ENCODE results near the gene MFSD11. TPM values are rescaled to one million over a fixed set of nuclear protein-coding genes. Genes with fewer than 3 reads are reported as not detected.
"Not testable (repeated sequence)": the region's sequence is repeated elsewhere in the genome, so short reads cannot be mapped to it uniquely, and the experiment has no call there.

Gene MFSD11
- total RNA-seq, 1 donor from 2014 or later, result 31.1 TPM

- H3K4me1 Mint-ChIP-seq (ENCODE audit: low read depth), result no peaks in the 10 kb centered on the region
- TF ChIP-seq CTCF (IDR thresholded peaks at IDR 0.05), result no peak
- no peak overlapping the region for H3K27ac Mint-ChIP-seq (ENCODE audit: unreplicated experiment)
- no peak for DNase-seq (ENCODE audit: low spot score)
- H3K27me3 Mint-ChIP-seq (ENCODE audit: low read depth), result no peaks in the 10 kb centered on the region
- peaks cover 2% of the 10 kb centered on the region for H3K36me3 Mint-ChIP-seq (ENCODE audit: low read depth)
- no peaks in the 10 kb centered on the region for H3K9me3 Mint-ChIP-seq (ENCODE audit: low read depth)
- no peak overlapping the region for H3K4me3 Mint-ChIP-seq (ENCODE audit: unreplicated experiment)
These were observed 59.4 kb downstream of the MFSD11 start for GRCh38 chr17:76797241-76797840.

- TF ChIP-seq CTCF (IDR thresholded peaks at IDR 0.05), result no peak
- H3K4me1 Mint-ChIP-seq (ENCODE audit: low read depth), result no peaks in the 10 kb centered on the region
- no peaks in the 10 kb centered on the region for H3K36me3 Mint-ChIP-seq (ENCODE audit: low read depth)
- H3K9me3 Mint-ChIP-seq (ENCODE audit: low read depth), result peaks cover 2% of the 10 kb centered on the region
- no peak overlapping the region for H3K4me3 Mint-ChIP-seq (ENCODE audit: unreplicated experiment)
- no peaks in the 10 kb centered on the region for H3K27me3 Mint-ChIP-seq (ENCODE audit: low read depth)
- H3K27ac Mint-ChIP-seq (ENCODE audit: unreplicated experiment), result no peak overlapping the region
- DNase-seq (ENCODE audit: low spot score), result no peak
These were observed 63.8 kb downstream of the MFSD11 start for GRCh38 chr17:76801706-76802105.

GRCh38 chr17:76805319-76805718 lies 67.4 kb downstream of the MFSD11 start:
- no peaks in the 10 kb centered on the region for H3K36me3 Mint-ChIP-seq (ENCODE audit: low read depth)
- no peak for DNase-seq (ENCODE audit: low spot score)
- H3K4me1 Mint-ChIP-seq (ENCODE audit: low read depth), result no peaks in the 10 kb centered on the region
- no peak overlapping the region for H3K4me3 Mint-ChIP-seq (ENCODE audit: unreplicated experiment)
- no peaks in the 10 kb centered on the region for H3K27me3 Mint-ChIP-seq (ENCODE audit: low read depth)
- H3K9me3 Mint-ChIP-seq (ENCODE audit: low read depth), result peaks cover 4% of the 10 kb centered on the region
- no peak overlapping the region for H3K27ac Mint-ChIP-seq (ENCODE audit: unreplicated experiment)
- no peak for TF ChIP-seq CTCF (IDR thresholded peaks at IDR 0.05)

- H3K36me3 Mint-ChIP-seq (ENCODE audit: low read depth); H3K27me3 Mint-ChIP-seq (ENCODE audit: low read depth): not testable (repeated sequence)
These were observed 68.2 kb downstream of the MFSD11 start for GRCh38 chr17:76806151-76806550.

GRCh38 chr17:76806767-76807166 lies 68.8 kb downstream of the MFSD11 start:
- not testable (repeated sequence) for H3K4me3 Mint-ChIP-seq (ENCODE audit: unreplicated experiment); H3K27me3 Mint-ChIP-seq (ENCODE audit: low read depth); H3K36me3 Mint-ChIP-seq (ENCODE audit: low read depth); H3K4me1 Mint-ChIP-seq (ENCODE audit: low read depth); H3K27ac Mint-ChIP-seq (ENCODE audit: unreplicated experiment); H3K9me3 Mint-ChIP-seq (ENCODE audit: low read depth); DNase-seq (ENCODE audit: low spot score)

More at GRCh38 chr17:76806151-76806550, 68.2 kb downstream of the MFSD11 start:
- H3K27ac Mint-ChIP-seq (ENCODE audit: unreplicated experiment); DNase-seq (ENCODE audit: low spot score); H3K4me3 Mint-ChIP-seq (ENCODE audit: unreplicated experiment); H3K4me1 Mint-ChIP-seq (ENCODE audit: low read depth); H3K9me3 Mint-ChIP-seq (ENCODE audit: low read depth): not testable (repeated sequence)

- TF ChIP-seq CTCF (IDR thresholded peaks at IDR 0.05), result no peak
These were observed 70.4 kb downstream of the MFSD11 start for GRCh38 chr17:76808326-76808725.

More at GRCh38 chr17:76808326-76808725, 70.4 kb downstream of the MFSD11 start:
- Mint-ChIP-seq H3K27me3 (ENCODE audit: low read depth) (peaks cover 10% of the 10 kb centered on the region), H3K4me1 (ENCODE audit: low read depth) (no peaks in the 10 kb centered on the region), H3K36me3 (ENCODE audit: low read depth) (no peaks in the 10 kb centered on the region), H3K9me3 (ENCODE audit: low read depth) (peaks cover 4% of the 10 kb centered on the region), H3K4me3 (ENCODE audit: unreplicated experiment) (no peak overlapping the region), H3K27ac (ENCODE audit: unreplicated experiment) (no peak overlapping the region)
- no peak for DNase-seq (ENCODE audit: low spot score)
